ENCODE results near the gene KAT6B.

- TF ChIP-seq CTCF (IDR thresholded peaks at IDR 0.05): no peak
- no peak for TF ChIP-seq POLR2A (IDR thresholded peaks at IDR 0.05)
Observed at GRCh38 chr10:74881253-74881884, 55.0 kb downstream of the KAT6B start.

All from vagina (tissue), 2 donors.